Loucy (cell line): Measurements from ENCODE around the gene TRIM25.

Source experiments
- H2AFZ ChIP-seq: fragments of 200-600 bp; sonication (generic); 2 replicates; pipeline ENCODE4 v1.6.0; 2016; ENCODE audit warnings: antibody characterized with exemption, mild to moderate bottlenecking, low read length, moderate library complexity
- H3F3A ChIP-seq: fragments of 200-600 bp; 2 replicates; pipeline ENCODE4 v1.6.0; 2016; ENCODE audit warnings: antibody characterized with exemption, low read depth, mild to moderate bottlenecking
- H3K27me3 ChIP-seq: fragments of 200-600 bp; sonication (generic); 2 replicates; pipeline ENCODE4 v1.6.1; 2014; ENCODE audit warnings: low read length, mild to moderate bottlenecking; ENCODE audit not compliant: insufficient read depth, poor library complexity, severe bottlenecking
- H3K36me3 ChIP-seq: fragments of 200-600 bp; sonication (generic); 2 replicates; pipeline ENCODE4 v1.6.1; 2016; ENCODE audit warnings: low read length; ENCODE audit not compliant: insufficient read depth
- H3K4me1 ChIP-seq: fragments of 200-600 bp; sonication (generic); 2 replicates; pipeline ENCODE4 v1.5.1; 2014; ENCODE audit warnings: low read length, mild to moderate bottlenecking; ENCODE audit not compliant: insufficient read depth, poor library complexity, severe bottlenecking
- H3K4me2 ChIP-seq: fragments of 200-600 bp; sonication (generic); 2 replicates; pipeline ENCODE4 v1.6.0; 2014; ENCODE audit warnings: antibody characterized with exemption, low read length, low read depth, mild to moderate bottlenecking; ENCODE audit not compliant: poor library complexity, severe bottlenecking
- H3K4me3 ChIP-seq: fragments of 200-600 bp; sonication (generic); 2 replicates; pipeline ENCODE4 v1.5.1; 2014; ENCODE audit warnings: low read length, mild to moderate bottlenecking, mixed read lengths; ENCODE audit not compliant: poor library complexity, severe bottlenecking
- H3K79me2 ChIP-seq: fragments of 200-600 bp; sonication (generic); 2 replicates; pipeline ENCODE4 v1.6.1; 2014; ENCODE audit warnings: low read length; ENCODE audit not compliant: insufficient read depth
- H3K9ac ChIP-seq: fragments of 200-600 bp; sonication (generic); 2 replicates; pipeline ENCODE4 v1.6.0; 2014; ENCODE audit warnings: mild to moderate bottlenecking, low read depth, low read length, moderate library complexity; ENCODE audit not compliant: poor library complexity, severe bottlenecking
- H3K9me2 ChIP-seq: fragments of 200-600 bp; sonication (generic); replicated peaks from 2 replicates; pipeline ENCODE4 v1.6.1; 2016; ENCODE audit warnings: low read depth, low read length, mixed read lengths
- H3K9me3 ChIP-seq: fragments of 200-600 bp; sonication (generic); 2 replicates; pipeline ENCODE4 v1.6.1; 2014; ENCODE audit warnings: mild to moderate bottlenecking, antibody characterized with exemption, low read length, low read depth; ENCODE audit not compliant: insufficient read depth
- H4K20me1 ChIP-seq: fragments of 200-600 bp; sonication (generic); 2 replicates; pipeline ENCODE4 v1.6.0; 2014; ENCODE audit warnings: antibody characterized with exemption, low read length, mild to moderate bottlenecking; ENCODE audit not compliant: insufficient read depth, poor library complexity, severe bottlenecking
- CTCF ChIP-seq: fragments of 200-600 bp; sonication (generic); conservative IDR thresholded peaks from 2 replicates; pipeline ENCODE4 v1.5.1; 2014; ENCODE audit warnings: mild to moderate bottlenecking, antibody characterized with exemption, low read length
- EZH2phosphoT487 ChIP-seq: fragments of 200-600 bp; IDR thresholded peaks from 2 replicates; pipeline ENCODE4 v1.6.1; 2018; ENCODE audit warnings: antibody characterized with exemption, mild to moderate bottlenecking, moderate library complexity, borderline replicate concordance

The TRIM25 gene

DNA sequence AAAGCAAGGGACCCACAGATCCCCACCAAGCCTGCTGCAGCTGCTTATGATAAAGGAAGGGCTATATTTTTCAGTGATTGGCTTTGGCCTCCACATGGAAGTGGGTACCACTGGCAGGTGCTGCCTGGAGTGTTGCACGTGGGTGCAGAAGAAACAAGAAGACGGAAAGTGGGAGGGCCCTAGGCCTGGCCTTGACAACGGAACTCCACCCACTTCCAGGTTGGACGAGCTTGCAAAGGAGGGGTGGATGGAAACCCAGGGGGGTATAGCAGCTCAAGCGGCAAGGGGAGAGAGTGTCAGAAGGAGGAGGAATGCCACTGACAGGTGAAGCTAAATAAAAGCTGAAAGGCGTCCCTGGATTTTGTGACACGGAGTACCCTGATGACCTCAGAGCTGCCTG, 20.3 kb downstream of the TRIM25 start:
- H3K9me2 ChIP-seq, result no peaks in the 10 kb centered on the region
- no peaks in the 10 kb centered on the region; the same call in 1 of the 2 replicates for H3K79me2 ChIP-seq
- no peak overlapping the region for H2AFZ ChIP-seq
- no peaks in the 10 kb centered on the region for H4K20me1 ChIP-seq
- peaks cover 3% of the 10 kb centered on the region; the same call in 1 of the 2 replicates for H3K9me3 ChIP-seq
- H3K9ac ChIP-seq, result no peak overlapping the region
- TF ChIP-seq EZH2phosphoT487, result no peak
- no peak for TF ChIP-seq CTCF
- no peak overlapping the region for H3K4me2 ChIP-seq
- no peaks in the 10 kb centered on the region for H3K27me3 ChIP-seq
- no peaks in the 10 kb centered on the region for H3F3A ChIP-seq
- no peak overlapping the region for H3K4me3 ChIP-seq
- H3K4me1 ChIP-seq, result no peaks in the 10 kb centered on the region
- H3K36me3 ChIP-seq, result peaks cover 94% of the 10 kb centered on the region

- Histone ChIP-seq H3K79me2 (no peaks in the 10 kb centered on the region), H2AFZ (no peak overlapping the region), H3K36me3 (peaks cover 93% of the 10 kb centered on the region), H3K4me3 (no peak overlapping the region), H3F3A (no peaks in the 10 kb centered on the region), H3K9me3 (peaks cover 15% of the 10 kb centered on the region; the same call in 1 of the 2 replicates), H3K9me2 (no peaks in the 10 kb centered on the region), H3K9ac (no peak overlapping the region), H3K4me2 (no peak overlapping the region), H3K4me1 (no peaks in the 10 kb centered on the region), H4K20me1 (no peaks in the 10 kb centered on the region), H3K27me3 (no peaks in the 10 kb centered on the region)
- TF ChIP-seq CTCF (no peak), EZH2phosphoT487 (no peak)
Observed at GRCh38 chr17:56892333-56892732, 21.5 kb downstream of the TRIM25 start.

DNA sequence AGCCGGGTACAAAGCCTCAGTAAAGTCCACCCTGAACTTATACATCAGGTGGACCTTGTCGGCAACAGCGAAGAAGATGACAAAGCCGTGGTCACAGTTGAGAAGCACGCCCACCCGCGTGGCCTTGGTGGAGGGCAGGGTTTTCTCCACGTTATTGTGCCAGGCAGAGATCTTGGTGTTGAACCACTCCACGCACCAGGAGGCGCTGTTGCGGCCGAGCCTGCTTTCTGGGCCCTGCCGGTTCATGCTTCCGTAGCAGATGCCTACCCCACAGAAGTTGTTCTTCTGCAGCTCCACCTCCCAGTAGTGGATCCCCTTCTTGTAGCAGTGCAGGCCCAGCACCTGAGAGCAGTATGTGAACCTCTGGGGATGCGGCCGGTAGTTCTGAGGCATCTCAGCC, 22.1 kb downstream of the TRIM25 start:
- H3K9me3 ChIP-seq, result peaks cover 17% of the 10 kb centered on the region; the same call in 1 of the 2 replicates
- no peak overlapping the region for H2AFZ ChIP-seq
- peaks cover 88% of the 10 kb centered on the region for H3K36me3 ChIP-seq
- no peak overlapping the region for H3K4me2 ChIP-seq
- no peaks in the 10 kb centered on the region for H3F3A ChIP-seq
- no peaks in the 10 kb centered on the region for H3K9me2 ChIP-seq
- no peaks in the 10 kb centered on the region for H3K79me2 ChIP-seq
- no peaks in the 10 kb centered on the region for H3K27me3 ChIP-seq
- TF ChIP-seq EZH2phosphoT487, result no peak
- TF ChIP-seq CTCF, result peak; percentile 72
- H4K20me1 ChIP-seq, result no peaks in the 10 kb centered on the region
- H3K9ac ChIP-seq, result no peak overlapping the region
- no peak overlapping the region for H3K4me3 ChIP-seq
- H3K4me1 ChIP-seq, result no peaks in the 10 kb centered on the region
